GM23338 (cell line): ENCODE results near the gene TSR1. TPM values are rescaled to one million over a fixed set of nuclear protein-coding genes. Genes with fewer than 3 reads are reported as not detected.
A peak's percentile ranks its signal among the peaks of the same experiment; 100 is the strongest.

Experiments
- ATAC-seq: fragments of 200-7000 bp; cut with Tn5 transposase; 3 replicates; pipeline ENCODE4 v1.9.1; 2020
- DNase-seq: peaks from one replicate; pipeline ENCODE4 v3.0.0-alpha.2; 2015; ENCODE audit warnings: low spot score
- H2AFZ ChIP-seq: fragments of 200-600 bp; sonication (generic); 2 replicates; pipeline ENCODE4 v1.8.0; 2016; ENCODE audit warnings: antibody characterized with exemption, mild to moderate bottlenecking, moderate library complexity
- H3F3A ChIP-seq: fragments of 200-600 bp; sonication (generic); replicated peaks from 2 replicates; pipeline ENCODE4 v1.8.0; 2017; ENCODE audit warnings: antibody characterized with exemption, mixed run types, low read depth
- H3K27ac ChIP-seq: fragments of 200-600 bp; sonication (generic); 2 replicates; pipeline ENCODE4 v1.6.1; 2016; ENCODE audit warnings: low read depth
- H3K27me3 ChIP-seq: fragments of 200-600 bp; sonication (generic); 2 replicates; pipeline ENCODE4 v1.8.0; 2016; ENCODE audit warnings: mild to moderate bottlenecking, mixed run types, moderate library complexity; ENCODE audit not compliant: insufficient read depth
- H3K36me3 ChIP-seq: fragments of 200-600 bp; sonication (generic); 2 replicates; pipeline ENCODE4 v1.8.0; 2016; ENCODE audit warnings: mild to moderate bottlenecking; ENCODE audit not compliant: insufficient read depth
- H3K4me1 ChIP-seq: fragments of 200-600 bp; sonication (generic); 2 replicates; pipeline ENCODE4 v1.8.0; 2016; ENCODE audit warnings: mild to moderate bottlenecking, moderate library complexity; ENCODE audit not compliant: insufficient read depth
- H3K4me2 ChIP-seq: fragments of 200-600 bp; sonication (generic); 2 replicates; pipeline ENCODE4 v1.7.1; 2017; ENCODE audit warnings: mixed run types
- H3K4me3 ChIP-seq: fragments of 200-600 bp; sonication (generic); 2 replicates; pipeline ENCODE4 v1.6.1; 2016; ENCODE audit warnings: mixed run types
- H3K79me2 ChIP-seq: fragments of 200-600 bp; sonication (generic); replicated peaks from 2 replicates; pipeline ENCODE4 v1.8.0; 2017; ENCODE audit warnings: mild to moderate bottlenecking; ENCODE audit not compliant: insufficient read depth
- H3K9me2 ChIP-seq: fragments of 200-600 bp; sonication (generic); 2 replicates; pipeline ENCODE4 v1.8.0; 2017; ENCODE audit not compliant: insufficient read depth
- H4K20me1 ChIP-seq: fragments of 200-600 bp; sonication (generic); replicated peaks from 2 replicates; pipeline ENCODE4 v1.8.0; 2017; ENCODE audit warnings: mild to moderate bottlenecking; ENCODE audit not compliant: insufficient read depth
- H3K27ac Mint-ChIP-seq: 2 replicates; pipeline ENCODE4 v1.8.0; 2020; ENCODE audit warnings: inconsistent platforms, mild to moderate bottlenecking, moderate library complexity, mixed read lengths
- H3K27me3 Mint-ChIP-seq: 3 replicates; pipeline ENCODE4 v1.8.0; 2022; ENCODE audit warnings: low read depth, mild to moderate bottlenecking, moderate library complexity, mixed read lengths, inconsistent platforms; ENCODE audit not compliant: insufficient read depth, poor library complexity
- H3K36me3 Mint-ChIP-seq: 3 replicates; pipeline ENCODE4 v1.8.0; 2021; ENCODE audit warnings: low read depth, mild to moderate bottlenecking, inconsistent platforms, moderate library complexity, mixed read lengths
- H3K4me1 Mint-ChIP-seq: 3 replicates; pipeline ENCODE4 v1.8.0; 2020; ENCODE audit warnings: mild to moderate bottlenecking, inconsistent platforms, mixed read lengths
- H3K4me3 Mint-ChIP-seq: 3 replicates; pipeline ENCODE4 v1.8.0; 2021; ENCODE audit warnings: moderate library complexity, mild to moderate bottlenecking, inconsistent platforms, mixed read lengths
- H3K9me3 Mint-ChIP-seq: 3 replicates; pipeline ENCODE4 v1.8.0; 2020; ENCODE audit warnings: moderate library complexity, mild to moderate bottlenecking, inconsistent platforms, mixed read lengths
- CREB1 ChIP-seq: fragments of 250-450 bp; sonication (Bioruptor Pico); IDR thresholded peaks from 2 replicates; pipeline ENCODE4 v1.5.0; 2020; ENCODE audit warnings: low read depth, mild to moderate bottlenecking, moderate library complexity
- CTCF ChIP-seq, 2 experiments: fragments of 200-600 bp in 1 of 2; sonication (generic) in 1 of 2; conservative IDR thresholded peaks; 2 replicates each; pipeline versions ENCODE4 v1.5.1 to v1.6.1; 2016 to 2017; ENCODE audit warnings: antibody characterized with exemption in 2 of 2, low read depth in 2 of 2, mild to moderate bottlenecking in 2 of 2, moderate library complexity in 1 of 2
- ETS1 ChIP-seq: IDR thresholded peaks from 2 replicates; pipeline ENCODE4 v1.6.1; 2016; ENCODE audit warnings: antibody characterized with exemption
- EZH2 ChIP-seq: fragments of 200-600 bp; sonication (generic); IDR thresholded peaks from one replicate; pipeline ENCODE4 v1.8.0; 2017; ENCODE audit warnings: antibody characterized with exemption, mild to moderate bottlenecking, low read depth; ENCODE audit not compliant: unreplicated experiment
- EZH2phosphoT487 ChIP-seq: fragments of 200-600 bp; sonication (generic); IDR thresholded peaks from one replicate; pipeline ENCODE4 v1.8.1; 2018; ENCODE audit warnings: antibody characterized with exemption; ENCODE audit not compliant: unreplicated experiment
- JUNB ChIP-seq: IDR thresholded peaks from one replicate; pipeline ENCODE4 v1.6.1; 2016; ENCODE audit warnings: antibody characterized with exemption; ENCODE audit not compliant: unreplicated experiment
- POLR2AphosphoS5 ChIP-seq: IDR thresholded peaks from 2 replicates; pipeline ENCODE4 v1.6.1; 2016; ENCODE audit warnings: antibody characterized with exemption, low read depth
- STAT1 ChIP-seq: IDR thresholded peaks from one replicate; pipeline ENCODE4 v1.6.1; 2016; ENCODE audit warnings: antibody characterized with exemption; ENCODE audit not compliant: unreplicated experiment
- ZNF331 ChIP-seq: fragments of 250-450 bp; sonication (Bioruptor Pico); IDR thresholded peaks from 2 replicates; pipeline ENCODE4 v1.5.0; 2020; ENCODE audit warnings: low read depth, mild to moderate bottlenecking, moderate library complexity
- polyA plus RNA-seq: library from polyadenylated mRNA; unstranded; fragments of >200 nt; fragmentation: Nextera tagmentation; extraction: Ambion mirVana; gene quantifications from 2 replicates; pipeline ENCODE4 v1.2.1, GENCODE V29; 2016
- total RNA-seq: library from RNA; depleted of rRNA; stranded (reverse); fragments of >200 nt; shearing (Covaris generic); gene quantifications from 2 replicates; pipeline ENCODE4 v1.2.3, GENCODE V29; 2014

The TSR1 gene
- total and polyA plus RNA-seq, 2 experiments from 2014 or later, result 36.9 to 108 TPM

GRCh38 chr17:2303204-2304188 is 32.8 kb downstream of the TSR1 start, which contains the start of the genes SMG6 and SRR:
TSS of gene SMG6 (minus strand) at chr17:2303785. CDS start at chr17:2303720, 65 bp downstream.
TSS of gene SRR (plus strand) at chr17:2303950. CDS start at chr17:2315561, 11,611 bp downstream.
- peak within 1 kb of the TSS; percentile 98 for H2AFZ ChIP-seq

GRCh38 chr17:2302778-2303203 is 33.5 kb downstream of the TSR1 start:
- DNase-seq (no peak), ATAC-seq (no peak)
- Mint-ChIP-seq H3K4me1 (peaks cover 5% of the 10 kb centered on the region), H3K9me3 (no peaks in the 10 kb centered on the region), H3K4me3 (peak overlapping the region; percentile 89), H3K27ac (peak overlapping the region; percentile 56; the same call in 1 of the 2 replicates), H3K36me3 (peaks cover 23% of the 10 kb centered on the region), H3K27me3 (peaks cover 2% of the 10 kb centered on the region)
- no peaks in the 10 kb centered on the region for H3K27me3 ChIP-seq
- peaks cover 24% of the 10 kb centered on the region for H4K20me1 ChIP-seq
- H3K4me2 ChIP-seq, result peak overlapping the region; percentile 97
- no peaks in the 10 kb centered on the region; the same call in 1 of the 2 replicates for H3K36me3 ChIP-seq
- peaks cover 10% of the 10 kb centered on the region for H3K4me1 ChIP-seq
- H3F3A ChIP-seq, result peaks cover 25% of the 10 kb centered on the region
- peak overlapping the region; percentile 92 for H3K27ac ChIP-seq
- H3K9me2 ChIP-seq, result no peaks in the 10 kb centered on the region
- H3K79me2 ChIP-seq, result peaks cover 33% of the 10 kb centered on the region
- peak overlapping the region; percentile 98 for H2AFZ ChIP-seq
- H3K4me3 ChIP-seq, result peak overlapping the region; percentile 92
- TF ChIP-seq EZH2phosphoT487, result no peak
- TF ChIP-seq CTCF (conservative IDR thresholded peaks at IDR 0.05; ENCODE audit: low read depth in 2 of 2), result no peak
- TF ChIP-seq CREB1 (CRISPR knock-in tag), result no peak
- TF ChIP-seq STAT1, result no peak
- TF ChIP-seq POLR2AphosphoS5, result no peak
- TF ChIP-seq EZH2, result no peak
- no peak for TF ChIP-seq ZNF331

More at GRCh38 chr17:2303204-2304188, 32.8 kb downstream of the TSR1 start, which contains the start of the genes SMG6 and SRR:
- DNase-seq, result peak; percentile 94
- Histone ChIP-seq H3K9me2 (no peaks in the 10 kb centered on the region), H3K79me2 (peaks cover 29% of the 10 kb centered on the region), H3K4me2 (peak within 1 kb of the TSS; percentile 97), H3K36me3 (no peaks in the 10 kb centered on the region; the same call in 1 of the 2 replicates), H3K4me3 (peak within 1 kb of the TSS; percentile 92), H4K20me1 (peaks cover 24% of the 10 kb centered on the region), H3K27ac (peak within 1 kb of the TSS; percentile 92), H3K4me1 (peaks cover 10% of the 10 kb centered on the region), H3F3A (peaks cover 25% of the 10 kb centered on the region), H3K27me3 (no peaks in the 10 kb centered on the region)
- no peak for TF ChIP-seq EZH2
- peak; percentile 85 for TF ChIP-seq POLR2AphosphoS5
- no peak for TF ChIP-seq STAT1
- no peak for TF ChIP-seq JUNB
- TF ChIP-seq ETS1, result 0 out of 2 replicates have a peak, but pooled peaks have one; percentile 13
- Mint-ChIP-seq H3K4me1 (peaks cover 5% of the 10 kb centered on the region), H3K9me3 (no peaks in the 10 kb centered on the region), H3K36me3 (peaks cover 23% of the 10 kb centered on the region), H3K27me3 (peaks cover 2% of the 10 kb centered on the region), H3K27ac (peak within 1 kb of the TSS; percentile 56; the same call in 1 of the 2 replicates), H3K4me3 (peak within 1 kb of the TSS; percentile 89)
- ATAC-seq, result peak; percentile 92
